GM19238 (cell line): ENCODE results near the gene DTHD1.

Experiments used
- DNase-seq: peaks from one replicate; pipeline ENCODE4 v3.0.0; 2011; ENCODE audit warnings: low spot score; ENCODE audit not compliant: insufficient read length

DTHD1 gene

GRCh38 chr4:36313703-36314102 is 32.3 kb downstream of the DTHD1 start:
- no peak for DNase-seq

DNA sequence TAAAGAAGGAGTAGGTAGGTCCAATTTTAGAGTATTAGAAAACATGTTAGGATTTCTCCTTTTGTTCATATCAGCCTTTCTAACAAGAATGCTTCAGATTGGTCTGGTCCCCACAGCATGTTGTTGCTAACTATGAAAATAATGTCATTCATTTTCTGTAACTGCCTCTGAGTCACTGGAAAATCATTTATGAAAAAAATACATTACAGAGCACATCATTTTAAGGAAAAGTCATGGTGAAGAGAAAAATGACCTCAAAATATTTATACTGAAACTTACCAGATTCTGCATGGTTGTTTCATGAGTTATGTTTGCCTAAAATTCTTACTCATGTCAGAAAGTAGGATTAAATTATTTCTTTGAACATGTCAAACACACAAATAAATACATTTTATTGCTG is 35.2 kb downstream of the DTHD1 start:
- DNase-seq, result no peak

GRCh38 chr4:36317721-36318120 is 36.3 kb downstream of the DTHD1 start:
- no peak for DNase-seq

DNA sequence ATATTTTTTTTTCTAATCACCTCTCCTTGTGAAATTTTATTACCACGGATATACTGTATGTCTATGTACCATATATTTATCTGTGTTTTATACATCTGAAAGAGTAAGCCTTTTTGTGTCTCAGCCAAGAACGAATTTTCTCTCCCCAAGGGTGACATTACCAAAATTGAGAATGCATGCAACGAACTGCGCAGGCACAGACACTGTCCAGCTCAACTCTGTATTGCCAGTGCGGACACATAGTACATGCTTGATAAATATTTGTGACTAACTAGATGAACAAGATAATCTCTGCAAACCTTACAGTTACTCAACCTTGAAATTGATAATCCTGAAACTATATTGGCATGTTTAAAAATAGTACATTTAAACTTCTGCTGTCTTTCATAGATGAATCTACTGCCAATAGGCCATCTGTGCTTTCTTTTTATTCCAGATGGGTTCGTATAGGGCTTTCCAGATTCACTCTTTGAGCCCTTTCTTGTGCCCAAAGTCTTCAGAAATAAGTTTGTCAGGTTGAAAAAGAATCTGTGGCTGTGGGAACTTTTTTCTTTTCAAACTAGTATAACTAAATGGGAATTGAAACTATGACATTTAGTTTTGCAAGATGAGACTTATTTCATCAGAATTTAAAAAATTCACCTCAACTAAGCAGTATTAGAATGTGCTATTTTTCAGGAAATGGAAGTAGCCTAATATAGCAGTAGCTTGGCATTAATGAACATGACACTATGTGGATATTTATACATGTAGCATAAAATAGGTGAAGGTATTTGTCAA is 38.9 kb downstream of the DTHD1 start:
- no peak for DNase-seq

DNA sequence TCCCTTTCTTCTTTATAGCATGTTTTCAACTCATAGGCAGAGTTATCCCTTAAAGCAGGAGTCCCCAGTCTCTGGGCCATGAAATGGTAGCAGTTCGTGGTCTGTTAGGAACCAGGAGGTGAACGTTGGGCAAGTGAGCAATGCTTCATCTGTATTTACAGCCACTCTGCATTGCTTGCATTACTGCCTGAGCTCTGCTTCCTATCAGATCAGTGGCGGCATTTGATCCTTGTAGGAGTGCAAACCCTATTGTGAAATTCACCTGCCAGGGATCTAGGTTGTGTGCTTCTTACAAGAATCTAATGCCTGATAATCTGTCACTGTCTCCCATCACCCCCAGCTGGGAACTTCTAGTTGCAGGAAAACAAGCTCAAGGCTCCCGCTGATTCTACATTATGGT is 39.8 kb downstream of the DTHD1 start:
- no peak for DNase-seq

GRCh38 chr4:36322921-36323354 is 41.5 kb downstream of the DTHD1 start:
- DNase-seq, result no peak

GRCh38 chr4:36323816-36324419 is 42.5 kb downstream of the DTHD1 start:
- DNase-seq, result no peak

GRCh38 chr4:36324808-36325207 is 43.4 kb downstream of the DTHD1 start:
- DNase-seq, result no peak

GRCh38 chr4:36325499-36325898 is 44.1 kb downstream of the DTHD1 start:
- DNase-seq, result no peak

DNA sequence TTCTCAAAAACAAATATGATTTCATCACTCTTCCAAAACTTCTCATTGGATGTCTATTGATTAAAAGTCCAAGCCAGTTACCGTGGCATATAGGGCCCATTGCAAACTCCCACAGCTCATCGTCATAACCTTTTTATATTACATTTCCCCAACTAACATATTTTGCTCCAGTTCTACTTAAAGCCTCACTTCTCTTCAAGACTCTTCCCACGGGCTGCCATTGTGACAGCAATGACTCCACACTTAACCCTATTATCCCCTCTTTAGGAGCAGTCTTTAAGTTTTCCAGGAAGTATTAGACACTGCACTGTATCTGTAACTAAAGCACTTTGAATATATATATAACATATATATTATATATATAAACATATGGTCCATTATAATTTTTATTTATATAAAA is 44.5 kb downstream of the DTHD1 start:
- no peak for DNase-seq

GRCh38 chr4:36326476-36327029 is 45.1 kb downstream of the DTHD1 start:
- no peak for DNase-seq

GRCh38 chr4:36327400-36327799 is 46.0 kb downstream of the DTHD1 start:
- no peak for DNase-seq

GRCh38 chr4:36328130-36328529 is 46.7 kb downstream of the DTHD1 start:
- no peak for DNase-seq

GRCh38 chr4:36329228-36329627 is 47.8 kb downstream of the DTHD1 start:
- DNase-seq, result no peak

DNA sequence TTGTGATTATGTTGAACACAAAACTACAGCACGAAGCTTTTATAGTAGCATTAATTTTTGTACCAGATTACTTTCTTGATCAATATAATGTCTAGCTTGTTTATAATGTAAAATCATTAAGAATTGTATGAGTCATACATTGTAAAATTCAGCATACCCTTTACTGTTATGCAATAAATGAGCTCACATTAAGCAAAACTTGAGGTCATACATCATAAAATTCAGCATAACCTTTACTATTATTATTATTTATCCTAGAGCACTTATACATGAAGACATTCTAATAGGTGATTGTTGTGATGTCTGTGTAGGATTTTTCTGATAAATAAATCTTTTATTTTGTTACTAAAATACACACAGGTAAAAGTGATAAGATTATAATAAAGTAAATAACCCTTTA is 49.4 kb downstream of the DTHD1 start:
- no peak for DNase-seq

DNA sequence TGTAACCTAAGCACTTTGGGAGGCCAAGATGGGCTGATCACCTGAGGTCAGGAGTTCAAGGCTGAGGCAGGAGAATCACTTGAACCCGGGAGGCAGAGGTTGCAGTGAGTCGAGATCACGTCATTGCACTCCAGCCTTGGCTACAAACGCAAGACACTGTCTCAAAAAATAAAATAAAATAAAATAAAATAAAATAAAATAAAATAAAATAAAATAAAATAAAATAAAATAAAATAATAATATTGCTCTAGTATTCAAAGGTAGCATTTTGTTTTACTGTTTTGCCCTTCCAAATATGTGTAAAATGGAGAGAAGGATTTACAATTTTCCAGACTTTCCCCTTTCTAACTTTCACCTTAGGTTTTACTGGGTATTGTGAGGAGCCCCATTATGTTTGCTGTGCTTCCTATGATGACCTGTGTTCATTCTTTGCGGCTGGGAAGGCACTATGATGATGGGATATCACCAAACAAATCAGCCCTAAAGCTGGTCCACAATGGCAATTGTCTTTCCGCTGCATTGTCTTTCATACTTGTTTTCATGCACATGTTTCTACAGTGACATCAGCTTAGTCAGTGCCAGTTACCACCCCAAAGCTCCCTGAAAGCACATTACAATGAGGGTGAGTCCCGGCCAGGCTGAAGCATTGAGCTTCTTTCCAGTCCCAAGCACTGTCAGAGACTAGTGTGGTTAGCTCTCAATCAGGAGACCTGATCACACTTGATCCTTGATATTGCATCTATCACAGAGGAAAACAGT is 50.8 kb downstream of the DTHD1 start:
- no peak for DNase-seq

GRCh38 chr4:36332782-36333131 is 51.3 kb downstream of the DTHD1 start:
- no peak for DNase-seq

- DNase-seq, result no peak
These were observed 52.0 kb downstream of the DTHD1 start for GRCh38 chr4:36333303-36333877.

- no peak for DNase-seq
These were observed 56.3 kb downstream of the DTHD1 start for GRCh38 chr4:36337665-36338185.

DNA sequence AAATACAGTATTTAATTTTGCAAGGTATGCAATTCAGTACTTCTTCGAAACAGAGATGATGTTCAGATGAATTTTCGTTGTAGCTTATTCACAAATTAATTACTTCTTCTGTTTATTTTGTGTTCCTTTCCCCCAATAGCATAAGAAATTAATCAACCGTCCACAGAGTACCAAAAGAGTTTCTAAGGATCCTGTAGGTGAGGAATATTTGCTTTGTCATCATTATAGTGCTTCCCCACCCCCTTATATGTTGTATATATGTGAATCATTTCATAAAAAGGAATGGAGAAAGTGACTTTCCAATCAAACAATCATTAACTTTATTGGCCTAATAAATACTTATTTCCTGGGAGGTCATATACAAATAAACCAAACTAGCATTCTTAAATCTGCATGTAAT is 57.6 kb downstream of the DTHD1 start:
- DNase-seq, result no peak

GRCh38 chr4:36341936-36342335 is 60.5 kb downstream of the DTHD1 start:
- no peak for DNase-seq
